ENCODE data around the gene SLC45A1.
"Not testable (repeated sequence)": the region's sequence is repeated elsewhere in the genome, so short reads cannot be mapped to it uniquely, and the experiment has no call there.

The SLC45A1 gene

GRCh38 chr1:8317647-8318381 lies at the start of gene SLC45A1:
SLC45A1 (plus strand) TSS chr1:8318114; CDS start chr1:8324330, 6,216 bp downstream.
- DNase-seq (ENCODE audit: low read depth in 3 of 3) = peak; percentile 55 to 78 (median 58)

- DNase-seq (ENCODE audit: low read depth in 3 of 3) = no peak
These were observed 44.9 kb upstream of the SLC45A1 start for GRCh38 chr1:8273036-8273435.

DNA sequence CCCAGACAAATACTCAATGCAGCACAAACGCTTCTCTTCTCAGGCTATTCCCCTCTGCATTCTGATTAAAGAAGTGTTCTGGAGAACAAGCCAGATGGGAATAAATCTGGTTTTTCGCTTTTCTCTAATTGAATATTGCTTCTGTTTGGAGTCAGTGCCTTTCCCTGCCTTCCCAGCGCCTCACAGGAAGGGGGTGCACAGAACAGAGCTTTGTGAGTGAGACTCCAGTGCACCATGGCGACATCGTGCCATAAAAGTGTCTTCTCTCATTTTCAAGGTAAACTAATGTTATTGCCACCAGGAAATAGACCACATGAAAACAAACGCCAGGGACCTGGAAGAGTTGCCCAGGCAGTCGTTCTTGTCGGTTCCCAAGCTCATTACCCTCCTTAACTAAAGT lies 43.6 kb upstream of the SLC45A1 start:
- DNase-seq (ENCODE audit: low read depth in 3 of 3) = no peak

- no peak for DNase-seq (ENCODE audit: low read depth in 3 of 3)
These were observed 41.6 kb upstream of the SLC45A1 start for GRCh38 chr1:8276173-8276914.

DNA sequence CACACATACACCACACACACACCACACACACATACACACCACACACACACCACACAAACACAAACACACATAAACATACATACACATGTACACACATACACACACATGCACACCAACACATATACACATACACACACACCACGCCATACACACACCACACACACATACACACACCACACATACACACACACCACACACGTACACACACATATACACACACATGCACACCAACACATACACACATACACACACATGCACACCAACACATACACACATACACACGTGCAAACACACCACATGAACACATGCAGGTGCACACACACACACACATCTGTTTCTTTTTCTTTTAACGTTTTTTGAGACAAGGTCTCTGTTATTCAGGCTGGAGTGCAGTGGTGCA lies 41.0 kb upstream of the SLC45A1 start:
- no peak for DNase-seq (ENCODE audit: low read depth in 3 of 3)

GRCh38 chr1:8278677-8279076 lies 39.2 kb upstream of the SLC45A1 start:
- not testable (repeated sequence) for DNase-seq (ENCODE audit: low read depth in 3 of 3)

DNA sequence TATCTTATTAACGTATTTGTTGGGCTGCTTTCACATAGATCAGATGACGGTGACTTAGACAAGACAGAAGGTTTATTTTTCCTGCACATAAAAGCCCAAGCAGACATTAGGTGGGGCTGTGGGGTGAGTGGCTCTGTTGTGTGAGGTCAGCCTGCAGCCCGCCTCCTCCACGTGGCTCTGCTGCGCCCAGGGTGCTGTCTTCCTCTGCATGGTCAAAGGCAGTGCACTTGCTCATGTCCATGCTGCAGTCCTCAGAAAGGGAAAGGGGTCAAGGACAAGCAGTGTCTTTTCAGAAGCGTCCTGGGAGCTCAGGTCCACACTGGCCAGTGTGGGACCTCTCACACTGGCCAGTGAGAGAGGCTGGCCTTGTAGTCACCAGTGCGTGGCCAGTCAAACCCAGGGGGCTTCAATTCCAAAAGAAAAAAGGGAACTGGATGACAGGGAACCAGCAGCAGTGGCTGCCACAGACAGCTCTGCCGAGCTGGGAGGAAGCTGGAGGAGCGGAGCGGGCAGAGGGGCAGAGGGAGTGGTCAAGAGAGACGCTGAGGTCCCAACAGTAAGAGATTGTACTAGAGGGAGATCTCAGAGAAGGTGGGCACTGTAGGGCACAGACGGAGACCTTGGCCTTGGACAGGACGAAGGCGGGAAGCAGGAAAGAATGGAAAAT lies 35.9 kb upstream of the SLC45A1 start:
- DNase-seq (ENCODE audit: low read depth in 3 of 3) = no peak

DNA sequence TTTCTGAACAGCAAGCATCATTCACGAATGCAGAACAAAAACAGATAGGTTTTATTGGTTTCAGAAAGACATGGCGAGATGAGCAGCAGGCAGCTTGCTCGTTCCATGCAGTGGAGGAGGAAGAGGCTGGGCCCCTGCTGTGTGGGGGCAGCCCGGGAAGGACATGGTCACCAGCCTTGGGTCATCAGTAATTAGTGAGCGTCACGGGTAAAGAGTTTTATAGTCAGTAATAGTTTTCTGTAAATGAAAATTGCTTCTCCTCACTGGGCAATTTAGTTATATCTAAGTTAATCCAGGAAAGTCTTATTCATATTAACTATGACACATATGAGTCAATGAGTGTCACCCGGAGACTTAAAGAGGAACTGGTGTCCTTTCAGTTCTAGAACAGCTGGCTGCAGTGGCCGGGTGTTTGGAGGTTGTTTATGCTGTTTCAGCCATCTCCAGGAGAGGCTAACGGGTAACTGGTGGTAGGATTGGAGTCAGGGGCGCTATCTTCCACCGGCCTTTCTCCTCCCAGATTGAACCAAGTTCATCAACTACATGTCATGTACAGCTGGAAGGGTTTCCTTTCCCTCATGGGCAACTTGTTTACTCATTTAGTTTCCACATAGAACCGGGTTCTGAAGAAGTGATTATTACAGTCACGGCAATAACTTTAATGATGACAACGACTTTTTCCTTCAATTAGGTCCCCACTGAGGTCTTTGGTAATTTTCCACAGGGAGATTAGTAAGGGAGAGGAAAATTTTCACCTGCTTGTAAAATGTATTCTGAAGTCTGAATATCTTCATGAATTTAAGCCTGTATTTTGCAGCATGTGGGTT lies 34.6 kb upstream of the SLC45A1 start:
- peak in 2 of 3 donors; percentile 13 to 17 for DNase-seq (ENCODE audit: low read depth in 3 of 3)

DNA sequence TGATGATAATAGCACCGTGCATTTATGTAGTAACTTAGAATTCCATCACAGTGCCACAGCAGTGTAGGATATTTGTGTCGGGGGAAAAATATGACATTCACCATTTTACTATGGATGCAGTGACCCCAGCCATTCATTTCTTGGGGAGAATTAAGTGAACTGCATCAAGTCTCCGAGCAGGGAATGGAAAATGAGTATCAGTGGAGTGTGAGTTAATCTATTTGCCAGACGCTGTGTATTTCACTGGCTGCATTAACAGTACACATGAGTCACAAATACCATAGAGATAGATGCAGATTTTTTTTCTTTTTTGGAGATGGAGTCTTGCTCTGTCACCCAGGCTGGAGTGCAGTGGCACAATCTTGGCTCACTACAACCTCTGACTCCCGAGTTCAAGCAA lies 33.8 kb upstream of the SLC45A1 start:
- no peak for DNase-seq (ENCODE audit: low read depth in 3 of 3)

DNA sequence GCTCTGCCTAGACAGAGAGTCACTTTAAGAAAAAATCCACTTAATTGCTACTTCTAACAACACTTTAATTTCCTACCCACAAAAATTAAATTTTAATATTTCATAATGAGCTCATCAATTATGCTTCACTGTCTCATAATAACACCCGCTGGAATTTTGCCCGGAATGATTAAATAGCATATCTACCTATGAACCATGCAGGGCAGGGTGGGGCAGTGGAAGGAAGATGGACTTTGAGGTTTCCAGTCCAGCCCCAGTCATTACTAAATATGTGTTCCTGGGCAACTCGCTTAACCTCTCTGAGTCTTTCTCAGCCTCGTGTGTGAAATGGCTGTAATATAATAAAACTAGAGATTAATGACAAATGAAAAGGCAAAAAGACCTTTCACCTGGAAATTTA lies 32.8 kb upstream of the SLC45A1 start:
- DNase-seq (ENCODE audit: low read depth in 3 of 3) = no peak

- no peak for DNase-seq (ENCODE audit: low read depth in 3 of 3)
These were observed 31.9 kb upstream of the SLC45A1 start for GRCh38 chr1:8285965-8286364.

- DNase-seq (ENCODE audit: low read depth in 3 of 3) = no peak
These were observed 24.8 kb upstream of the SLC45A1 start for GRCh38 chr1:8293118-8293517.

- DNase-seq (ENCODE audit: low read depth in 3 of 3) = no peak
These were observed 24.2 kb upstream of the SLC45A1 start for GRCh38 chr1:8293641-8294169.

- no peak for DNase-seq (ENCODE audit: low read depth in 3 of 3)
These were observed 23.7 kb upstream of the SLC45A1 start for GRCh38 chr1:8294170-8294697.

GRCh38 chr1:8297245-8297644 lies 20.7 kb upstream of the SLC45A1 start:
- DNase-seq (ENCODE audit: low read depth in 3 of 3) = no peak

DNA sequence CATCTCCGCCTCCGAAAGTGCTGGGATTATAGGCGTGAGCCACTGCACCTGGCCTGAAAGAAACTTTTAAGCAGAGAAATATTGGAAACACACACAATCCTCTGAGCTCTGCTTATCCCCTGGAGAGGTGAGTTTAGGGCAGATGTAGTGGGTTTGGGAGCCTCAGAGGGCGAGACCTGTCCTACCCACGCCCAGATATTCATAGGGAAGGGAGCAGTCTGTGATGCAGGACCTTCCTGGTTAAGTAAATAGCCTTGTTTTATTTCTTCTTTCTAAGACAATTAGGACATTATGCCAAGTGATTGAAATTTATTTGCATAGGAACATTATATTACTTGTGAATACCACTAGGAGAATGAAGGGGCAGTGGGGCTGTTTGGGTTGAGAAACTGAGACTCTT lies 18.0 kb upstream of the SLC45A1 start:
- no peak for DNase-seq (ENCODE audit: low read depth in 3 of 3)

GRCh38 chr1:8302081-8302956 lies 15.6 kb upstream of the SLC45A1 start:
- no peak for DNase-seq (ENCODE audit: low read depth in 3 of 3)

DNA sequence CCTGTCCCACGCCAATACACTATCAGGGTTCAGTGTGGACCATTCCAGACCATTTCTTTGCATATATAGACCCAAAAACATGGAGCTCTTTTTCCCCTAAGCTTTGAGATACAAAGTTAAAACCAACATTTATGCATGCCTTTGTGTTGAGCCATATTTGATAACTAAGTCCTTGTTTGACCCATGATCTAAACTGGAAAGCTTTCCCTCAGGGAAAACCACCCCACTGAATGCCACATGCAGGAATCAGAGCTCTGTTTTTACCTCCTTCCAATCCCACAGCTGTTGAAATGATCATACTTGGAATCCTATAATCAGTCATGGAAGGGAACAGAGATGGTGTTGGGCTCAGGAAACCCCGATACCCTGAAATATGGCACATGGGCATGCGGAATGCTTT lies 14.8 kb upstream of the SLC45A1 start:
- DNase-seq (ENCODE audit: low read depth in 3 of 3) = no peak

DNA sequence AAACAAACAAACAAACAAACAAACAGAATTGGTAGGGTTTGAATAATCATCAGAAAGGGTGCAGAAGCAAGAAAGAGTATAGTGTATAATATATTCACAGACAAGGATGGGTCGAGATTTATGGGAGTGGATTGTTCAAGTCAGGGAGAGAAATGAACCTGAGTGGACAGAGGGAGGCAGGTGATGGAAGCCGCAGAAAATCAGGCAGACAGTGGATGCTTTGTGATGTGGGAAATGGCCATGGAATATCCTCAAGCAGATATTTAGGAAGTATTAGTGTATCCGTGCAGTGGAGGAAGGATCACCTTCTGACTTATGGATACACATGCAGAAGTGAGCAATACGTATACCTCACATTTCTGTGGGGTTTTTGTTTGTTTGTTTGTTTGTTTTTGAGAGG lies 14.0 kb upstream of the SLC45A1 start:
- DNase-seq (ENCODE audit: low read depth in 3 of 3) = no peak

DNA sequence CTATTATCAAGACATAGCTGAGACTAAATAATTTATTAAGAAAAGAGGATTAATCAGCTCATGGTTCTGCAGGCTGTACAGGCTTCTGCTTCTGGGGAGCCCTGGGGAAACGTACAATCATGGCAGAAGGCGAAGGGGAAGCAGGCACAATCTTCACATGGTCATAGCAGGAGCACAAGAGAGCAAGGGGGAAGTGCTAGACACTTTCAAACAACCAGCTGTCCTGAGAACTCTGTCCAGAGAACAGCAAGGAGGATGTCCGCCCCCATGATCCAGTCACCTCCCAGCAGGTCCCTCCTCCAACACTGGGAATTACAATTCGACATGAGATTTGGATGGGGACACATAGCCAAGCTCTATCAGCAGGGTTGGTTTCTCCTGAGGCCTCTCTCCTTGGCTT lies 10.3 kb upstream of the SLC45A1 start:
- no peak for DNase-seq (ENCODE audit: low read depth in 3 of 3)

Measured in stimulated activated CD4-positive, alpha-beta T cell treated with anti-CD3 and anti-CD28 coated beads, TNF-alpha, amount 100 ng/mL, for 48 hours (primary cell).